Measurements from ENCODE around the gene ITPR2.

ITPR2 gene

DNA sequence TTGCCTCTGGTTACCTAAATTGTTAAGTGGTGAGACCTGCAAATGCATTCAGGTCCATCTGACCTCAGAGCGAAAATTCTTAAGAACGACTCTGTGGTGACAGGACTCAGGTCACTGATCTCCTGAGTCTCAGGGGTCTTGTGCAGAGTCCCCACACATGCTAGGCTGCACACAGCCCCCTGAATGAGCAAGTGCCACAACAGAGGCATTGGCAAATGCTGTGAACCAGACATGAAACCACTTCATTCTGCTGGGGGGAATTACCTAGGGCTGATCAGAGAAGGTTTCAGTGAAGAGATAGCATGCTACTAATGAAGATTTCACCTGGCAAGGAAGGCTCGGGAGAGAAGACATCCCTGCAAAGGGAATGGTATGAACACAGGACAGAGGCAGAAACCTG, 281.6 kb downstream of the ITPR2 start:
- Mint-ChIP-seq H3K27ac (no peak overlapping the region), H3K36me3 (ENCODE audit: low read depth) (peaks cover under 1% of the 10 kb centered on the region), H3K27me3 (ENCODE audit: low read depth, poor library complexity) (no peaks in the 10 kb centered on the region), H3K4me1 (peaks cover 12% of the 10 kb centered on the region), H3K4me3 (no peak overlapping the region), H3K9me3 (peaks cover under 1% of the 10 kb centered on the region)
- DNase-seq: no peak
- TF ChIP-seq, protein P1, sequence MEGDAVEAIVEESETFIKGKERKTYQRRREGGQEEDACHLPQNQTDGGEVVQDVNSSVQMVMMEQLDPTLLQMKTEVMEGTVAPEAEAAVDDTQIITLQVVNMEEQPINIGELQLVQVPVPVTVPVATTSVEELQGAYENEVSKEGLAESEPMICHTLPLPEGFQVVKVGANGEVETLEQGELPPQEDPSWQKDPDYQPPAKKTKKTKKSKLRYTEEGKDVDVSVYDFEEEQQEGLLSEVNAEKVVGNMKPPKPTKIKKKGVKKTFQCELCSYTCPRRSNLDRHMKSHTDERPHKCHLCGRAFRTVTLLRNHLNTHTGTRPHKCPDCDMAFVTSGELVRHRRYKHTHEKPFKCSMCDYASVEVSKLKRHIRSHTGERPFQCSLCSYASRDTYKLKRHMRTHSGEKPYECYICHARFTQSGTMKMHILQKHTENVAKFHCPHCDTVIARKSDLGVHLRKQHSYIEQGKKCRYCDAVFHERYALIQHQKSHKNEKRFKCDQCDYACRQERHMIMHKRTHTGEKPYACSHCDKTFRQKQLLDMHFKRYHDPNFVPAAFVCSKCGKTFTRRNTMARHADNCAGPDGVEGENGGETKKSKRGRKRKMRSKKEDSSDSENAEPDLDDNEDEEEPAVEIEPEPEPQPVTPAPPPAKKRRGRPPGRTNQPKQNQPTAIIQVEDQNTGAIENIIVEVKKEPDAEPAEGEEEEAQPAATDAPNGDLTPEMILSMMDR (IDR thresholded peaks at IDR 0.05): no peak

DNA sequence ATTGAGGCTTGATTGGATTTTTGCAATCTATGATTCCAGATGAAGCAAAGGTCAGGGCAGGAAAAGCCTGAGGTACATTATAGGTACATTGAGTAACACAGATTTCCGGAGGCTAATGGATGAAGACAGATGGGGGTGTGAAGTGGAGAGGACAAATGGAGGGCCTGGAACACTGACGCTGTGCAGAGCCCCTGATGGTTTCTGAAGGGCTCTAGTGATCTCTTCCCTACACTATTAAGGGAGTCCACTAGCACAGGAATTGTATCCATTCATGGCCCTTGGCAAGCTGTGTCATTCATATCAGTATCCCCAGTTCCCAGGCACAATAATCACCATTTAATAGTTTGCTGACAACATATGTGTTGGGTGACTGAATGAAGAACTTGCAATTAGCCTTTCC, 284.8 kb downstream of the ITPR2 start:
- peaks cover 13% of the 10 kb centered on the region for H3K36me3 Mint-ChIP-seq (ENCODE audit: low read depth)
- H3K4me1 Mint-ChIP-seq: peaks cover 12% of the 10 kb centered on the region
- H3K9me3 Mint-ChIP-seq: peaks cover 12% of the 10 kb centered on the region
- TF ChIP-seq, protein P1 (IDR thresholded peaks at IDR 0.05): no peak
- H3K27me3 Mint-ChIP-seq (ENCODE audit: low read depth, poor library complexity): no peaks in the 10 kb centered on the region
- no peak for DNase-seq
- H3K4me3 Mint-ChIP-seq: no peak overlapping the region
- peak overlapping the region; percentile 65 for H3K27ac Mint-ChIP-seq

DNA sequence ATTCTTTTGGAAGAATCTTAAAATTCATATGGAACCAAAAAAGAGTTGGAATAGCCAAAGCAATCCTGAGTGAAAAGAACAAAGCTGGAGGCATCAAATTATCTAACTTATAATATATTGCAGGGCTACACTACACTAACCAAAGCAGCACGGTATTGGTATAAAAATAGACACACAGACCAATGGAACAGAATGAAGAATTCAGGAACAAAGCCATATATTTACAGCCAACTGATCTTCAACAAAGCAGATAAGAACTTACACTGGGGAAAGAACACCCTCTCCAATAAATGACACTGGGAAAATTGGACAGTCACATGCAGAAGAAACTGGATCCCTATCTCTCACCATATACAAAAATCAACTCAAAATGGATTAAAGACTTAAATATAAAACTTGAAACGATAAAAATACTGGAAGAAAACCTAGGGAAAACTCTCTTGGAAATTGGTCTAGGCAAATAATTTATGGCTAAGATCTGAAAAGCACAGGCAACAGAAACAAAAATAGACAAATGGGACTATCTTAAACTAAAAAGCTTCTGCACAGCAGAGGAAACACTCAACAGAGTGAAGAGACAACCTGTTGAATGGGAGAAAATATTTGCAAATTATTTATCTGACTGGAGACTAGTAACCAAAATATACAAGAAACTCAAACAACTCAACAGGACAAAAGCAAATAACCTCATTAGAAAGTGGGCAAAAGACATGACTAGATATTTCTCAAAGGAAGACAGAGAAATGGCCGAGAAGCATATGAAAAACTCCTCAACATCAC, 286.3 kb downstream of the ITPR2 start:
- Mint-ChIP-seq H3K27me3 (ENCODE audit: low read depth, poor library complexity) (no peaks in the 10 kb centered on the region), H3K9me3 (peaks cover 12% of the 10 kb centered on the region), H3K36me3 (ENCODE audit: low read depth) (peaks cover 13% of the 10 kb centered on the region), H3K4me1 (peaks cover 12% of the 10 kb centered on the region), H3K27ac (no peak overlapping the region), H3K4me3 (no peak overlapping the region)
- TF ChIP-seq, protein P1 (IDR thresholded peaks at IDR 0.05): no peak
- no peak for DNase-seq

DNA sequence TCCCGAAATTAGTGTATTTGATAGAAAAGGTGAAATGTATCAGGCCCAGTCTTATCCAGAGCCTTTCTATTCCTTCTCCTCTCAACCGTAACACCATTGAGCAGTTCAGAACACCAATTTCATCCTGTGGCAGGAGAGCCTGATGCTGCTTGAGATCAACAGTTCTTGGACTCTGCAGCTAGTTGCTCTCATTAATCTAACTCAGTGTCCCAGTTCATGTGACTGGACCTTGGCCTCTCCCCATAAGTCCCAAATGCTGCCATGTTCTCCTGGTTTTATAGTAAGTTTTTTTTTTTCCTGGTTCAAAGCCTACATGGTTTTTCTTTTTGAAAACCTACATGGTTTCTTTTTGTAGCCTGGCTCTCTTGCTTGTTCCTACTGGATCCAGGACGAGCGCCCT, 293.9 kb downstream of the ITPR2 start:
- TF ChIP-seq, protein P1 (IDR thresholded peaks at IDR 0.05): no peak
- H3K4me1 Mint-ChIP-seq: no peaks in the 10 kb centered on the region
- no peaks in the 10 kb centered on the region for H3K9me3 Mint-ChIP-seq
- peak overlapping the region; percentile 21 for H3K27ac Mint-ChIP-seq
- no peaks in the 10 kb centered on the region for H3K27me3 Mint-ChIP-seq (ENCODE audit: low read depth, poor library complexity)
- DNase-seq: no peak
- no peaks in the 10 kb centered on the region for H3K36me3 Mint-ChIP-seq (ENCODE audit: low read depth)
- H3K4me3 Mint-ChIP-seq: no peak overlapping the region

DNA sequence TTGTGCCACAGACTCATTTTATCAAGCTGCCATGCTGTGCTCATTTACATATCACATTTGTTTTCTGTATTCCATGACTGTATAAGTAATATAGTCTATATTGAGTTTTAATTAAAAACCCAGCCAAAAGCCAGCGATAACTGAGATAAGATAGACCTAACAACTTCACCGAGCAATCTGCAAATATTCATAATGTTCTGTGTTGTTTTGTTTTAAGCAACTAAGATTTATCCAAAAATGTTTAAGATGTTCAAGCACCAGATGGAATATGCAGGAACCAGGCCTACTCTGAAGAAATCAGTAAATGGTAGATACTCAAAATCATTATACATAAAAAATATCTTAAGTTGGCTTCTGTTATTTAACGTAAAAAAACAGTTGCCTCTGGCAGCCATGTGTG, 295.3 kb downstream of the ITPR2 start:
- Mint-ChIP-seq H3K27ac (no peak overlapping the region), H3K9me3 (no peaks in the 10 kb centered on the region), H3K4me1 (no peaks in the 10 kb centered on the region), H3K4me3 (no peak overlapping the region), H3K27me3 (ENCODE audit: low read depth, poor library complexity) (no peaks in the 10 kb centered on the region), H3K36me3 (ENCODE audit: low read depth) (no peaks in the 10 kb centered on the region)
- no peak for DNase-seq
- TF ChIP-seq, protein P1 (IDR thresholded peaks at IDR 0.05): no peak

DNA sequence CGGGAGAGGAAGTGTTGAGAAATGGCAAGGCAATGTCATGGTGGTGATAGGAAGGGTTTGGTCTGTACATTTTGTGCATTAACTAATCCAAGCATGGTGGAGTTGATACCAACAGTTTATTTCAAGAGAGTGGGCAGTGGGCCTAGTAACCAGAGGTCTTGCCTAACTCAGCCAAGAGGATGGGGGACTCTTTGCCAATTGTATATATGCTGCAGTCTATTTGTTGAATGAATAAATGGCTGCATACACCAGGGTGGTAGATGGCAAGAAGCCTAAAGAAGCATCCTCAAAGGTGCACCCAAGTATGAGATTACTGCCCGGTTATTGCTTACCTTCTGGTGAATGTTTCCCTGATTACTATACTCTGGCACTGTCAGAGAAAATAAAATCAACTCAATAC, 295.9 kb downstream of the ITPR2 start:
- no peaks in the 10 kb centered on the region for H3K9me3 Mint-ChIP-seq
- no peaks in the 10 kb centered on the region for H3K27me3 Mint-ChIP-seq (ENCODE audit: low read depth, poor library complexity)
- no peak overlapping the region for H3K4me3 Mint-ChIP-seq
- no peak overlapping the region for H3K27ac Mint-ChIP-seq
- TF ChIP-seq, protein P1 (IDR thresholded peaks at IDR 0.05): no peak
- DNase-seq: no peak
- H3K4me1 Mint-ChIP-seq: no peaks in the 10 kb centered on the region
- H3K36me3 Mint-ChIP-seq (ENCODE audit: low read depth): no peaks in the 10 kb centered on the region

Data from nephron progenitor cell (in vitro differentiated cells).